Psoas muscle (tissue), 8 donors: Measurements from ENCODE around the gene MAGI2. TPM values are rescaled to one million over a fixed set of nuclear protein-coding genes. Genes with fewer than 3 reads are reported as not detected.

Experiments used
- ATAC-seq, 4 donors: fragments of 200-7000 bp; cut with Tn5 transposase; one replicate each; pipeline ENCODE4 v1.9.1; 2020; ENCODE audit warnings: moderate library complexity in 3 of 4, mild to moderate bottlenecking in 2 of 4
- DNase-seq, 2 donors: peaks; one replicate each; pipeline ENCODE4 v3.0.0-alpha.2; 2020
- H3K27ac ChIP-seq: fragments of 200-600 bp; one replicate; pipeline ENCODE4 v1.8.0; 2022
- H3K27me3 ChIP-seq, 3 donors: fragments of 200-600 bp in 1 of 3; one replicate each; pipeline versions ENCODE4 v1.6.1 to v1.8.0; 2013 to 2022; ENCODE audit warnings: low read length in 2 of 3, mild to moderate bottlenecking in 2 of 3, moderate library complexity in 1 of 3; ENCODE audit not compliant: insufficient read depth in 3 of 3
- H3K36me3 ChIP-seq, 2 donors: fragments of 200-600 bp in 1 of 2; one replicate each; pipeline versions ENCODE4 v1.6.1 to v1.8.0; 2013 to 2022; ENCODE audit warnings: low read depth in 1 of 2, mild to moderate bottlenecking in 1 of 2, moderate library complexity in 1 of 2; ENCODE audit not compliant: insufficient read depth in 1 of 2
- H3K4me1 ChIP-seq: fragments of 200-600 bp; one replicate; pipeline ENCODE4 v1.8.0; 2022
- H3K4me3 ChIP-seq: fragments of 200-600 bp; one replicate; pipeline ENCODE4 v1.8.0; 2022; ENCODE audit warnings: mild to moderate bottlenecking
- H3K9me3 ChIP-seq: fragments of 200-600 bp; one replicate; pipeline ENCODE4 v1.8.0; 2022
- WGBS, 3 donors: extraction: QIAGEN DNeasy Blood & Tissue Kit; methylation state at CpG; one replicate each; pipeline versions ENCODE4 v1.1.6 to v1.1.7; 2013; 5-methylcytosine and 5-hydroxymethylcytosine counted together
- intact Hi-C, 2 donors: fragments of 100-400 bp; cut with DNase I; formaldehyde crosslinking; loops; one replicate each; pipeline versions ENCODE4 v1.11.0 to v1.14.2; 2022
- polyA plus RNA-seq, 3 donors: library from polyadenylated mRNA; stranded (reverse); fragments of 200-250 nt; gene quantifications; one replicate each; pipeline ENCODE4 v1.2.3, GENCODE V29; 2013
- total RNA-seq, 4 donors: library from RNA; stranded (reverse); fragmentation: NEBNext Ultra II Directional in 2 of 4; extraction: Animal tissue kit (Norgen Biotek cat#: 25700) in 2 of 4; gene quantifications; one replicate each; pipeline versions ENCODE4 v1.2.1 to v1.2.4, GENCODE V29; 2021 to 2023
- TF ChIP-seq, protein P1 (sequence below): fragments of 200-600 bp; IDR thresholded peaks from one replicate; pipeline ENCODE4 v1.8.0; 2022; ENCODE audit warnings: antibody characterized with exemption
- donor health status: healthy with polysubstance abuse.
- donor health status: DM: no; HTN: no; CAD: no; lungs with moderate emphysema.
- donor health status: Bipolar disorder and iron deficiency.
- donor health status: healthy.
- donor health status: DM: yes; HTN: yes; CAD: no.
- donor health status: DM: no; HTN: no; CAD: no.
- donor health status: DM: no; HTN: no; CAD: no.
- donor health status: DM: yes; HTN: yes; CAD: no.

MAGI2 gene
- total and polyA plus RNA-seq, 7 donors: 0.46 to 2.5 (median 1.4) TPM

DNA sequence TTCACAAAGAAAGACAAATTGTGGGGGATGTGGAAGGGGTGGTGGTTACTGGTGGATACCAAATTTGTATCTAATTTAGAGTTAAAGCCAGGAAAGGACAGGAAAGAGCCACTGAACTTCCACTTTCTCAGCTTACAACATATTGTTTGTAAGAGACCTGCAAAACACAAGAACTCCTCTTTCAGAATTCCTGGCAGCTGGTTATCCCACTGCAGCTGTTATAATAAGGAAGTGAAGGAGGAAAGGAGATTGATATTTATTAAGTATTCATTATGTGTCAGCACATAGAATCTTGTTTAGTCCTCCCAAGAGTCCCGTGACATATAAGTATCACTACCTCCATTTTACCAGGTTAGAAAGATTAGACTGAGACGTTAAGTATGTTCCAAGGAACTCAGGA, 1173.2 kb downstream of the MAGI2 start:
- TF ChIP-seq, protein P1, sequence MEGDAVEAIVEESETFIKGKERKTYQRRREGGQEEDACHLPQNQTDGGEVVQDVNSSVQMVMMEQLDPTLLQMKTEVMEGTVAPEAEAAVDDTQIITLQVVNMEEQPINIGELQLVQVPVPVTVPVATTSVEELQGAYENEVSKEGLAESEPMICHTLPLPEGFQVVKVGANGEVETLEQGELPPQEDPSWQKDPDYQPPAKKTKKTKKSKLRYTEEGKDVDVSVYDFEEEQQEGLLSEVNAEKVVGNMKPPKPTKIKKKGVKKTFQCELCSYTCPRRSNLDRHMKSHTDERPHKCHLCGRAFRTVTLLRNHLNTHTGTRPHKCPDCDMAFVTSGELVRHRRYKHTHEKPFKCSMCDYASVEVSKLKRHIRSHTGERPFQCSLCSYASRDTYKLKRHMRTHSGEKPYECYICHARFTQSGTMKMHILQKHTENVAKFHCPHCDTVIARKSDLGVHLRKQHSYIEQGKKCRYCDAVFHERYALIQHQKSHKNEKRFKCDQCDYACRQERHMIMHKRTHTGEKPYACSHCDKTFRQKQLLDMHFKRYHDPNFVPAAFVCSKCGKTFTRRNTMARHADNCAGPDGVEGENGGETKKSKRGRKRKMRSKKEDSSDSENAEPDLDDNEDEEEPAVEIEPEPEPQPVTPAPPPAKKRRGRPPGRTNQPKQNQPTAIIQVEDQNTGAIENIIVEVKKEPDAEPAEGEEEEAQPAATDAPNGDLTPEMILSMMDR: no peak
- no peaks in the 10 kb centered on the region for H3K36me3 ChIP-seq
- no peaks in the 10 kb centered on the region for H3K4me1 ChIP-seq
- intact Hi-C loops: no loop called here
- WGBS, 3 donors: 68 to 75% (median 69%) methylated on average over 2 of the region's 2 CpGs
- ATAC-seq: no peak
- H3K27me3 ChIP-seq: no peaks in the 10 kb centered on the region
- no peak overlapping the region for H3K4me3 ChIP-seq
- no peaks in the 10 kb centered on the region for H3K9me3 ChIP-seq
- no peak overlapping the region for H3K27ac ChIP-seq
- DNase-seq: no peak

DNA sequence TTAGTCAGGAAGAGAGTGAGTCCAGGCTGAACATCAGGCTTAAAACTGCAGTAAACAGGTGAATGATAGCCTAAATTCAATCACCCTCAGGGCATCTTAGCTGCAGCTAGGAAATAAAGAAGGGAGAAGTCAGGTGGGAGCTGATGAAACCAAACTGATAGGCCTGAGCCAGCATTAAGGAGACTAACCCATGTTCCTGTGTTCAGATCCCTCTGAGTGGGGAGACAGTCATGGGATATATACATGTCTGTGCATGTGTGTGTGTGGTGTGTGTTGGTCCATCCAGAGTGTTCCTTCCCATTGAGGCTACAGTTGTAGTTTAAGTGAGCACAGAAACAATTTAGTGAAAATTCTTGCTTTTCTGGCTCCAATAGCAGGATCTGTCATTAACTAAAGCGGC, 1174.0 kb downstream of the MAGI2 start:
- DNase-seq (no peak), ATAC-seq (no peak)
- 97 to 100% (median 100%) methylated on average over 1 of the region's 1 CpG for WGBS, 3 donors
- no peaks in the 10 kb centered on the region for H3K9me3 ChIP-seq
- no peak overlapping the region for H3K27ac ChIP-seq
- H3K4me1 ChIP-seq: no peaks in the 10 kb centered on the region
- TF ChIP-seq, protein P1: no peak
- no peak overlapping the region for H3K4me3 ChIP-seq
- H3K27me3 ChIP-seq: no peaks in the 10 kb centered on the region
- intact Hi-C loops: no loop called here
- no peaks in the 10 kb centered on the region for H3K36me3 ChIP-seq

DNA sequence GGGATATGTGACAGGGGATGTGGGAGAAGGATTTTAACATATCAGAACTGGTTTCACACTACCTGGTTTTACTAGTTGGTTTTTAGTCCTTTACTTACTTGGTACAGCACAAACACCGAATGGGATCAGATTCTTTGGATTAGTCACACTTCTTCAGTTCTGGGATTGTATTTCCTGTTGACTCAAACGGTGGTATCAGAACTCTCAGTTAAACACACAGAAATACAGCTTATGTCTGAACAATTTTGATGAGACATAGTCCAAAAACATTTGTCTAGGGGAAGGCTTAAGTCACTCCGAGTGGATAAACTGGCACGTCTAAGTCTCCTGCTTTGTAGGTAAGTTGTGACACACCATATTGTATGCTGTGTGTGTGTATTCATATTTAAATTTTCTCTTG, 1174.4 kb downstream of the MAGI2 start:
- no peak overlapping the region for H3K27ac ChIP-seq
- ATAC-seq (no peak), DNase-seq (no peak)
- intact Hi-C loops: no loop called here
- H3K27me3 ChIP-seq: no peaks in the 10 kb centered on the region
- H3K36me3 ChIP-seq: no peaks in the 10 kb centered on the region
- TF ChIP-seq, protein P1: no peak
- H3K4me1 ChIP-seq: no peaks in the 10 kb centered on the region
- WGBS, 3 donors: 42 to 46% (median 45%) methylated on average over 4 of the region's 4 CpGs
- H3K4me3 ChIP-seq: no peak overlapping the region
- H3K9me3 ChIP-seq: no peaks in the 10 kb centered on the region

DNA sequence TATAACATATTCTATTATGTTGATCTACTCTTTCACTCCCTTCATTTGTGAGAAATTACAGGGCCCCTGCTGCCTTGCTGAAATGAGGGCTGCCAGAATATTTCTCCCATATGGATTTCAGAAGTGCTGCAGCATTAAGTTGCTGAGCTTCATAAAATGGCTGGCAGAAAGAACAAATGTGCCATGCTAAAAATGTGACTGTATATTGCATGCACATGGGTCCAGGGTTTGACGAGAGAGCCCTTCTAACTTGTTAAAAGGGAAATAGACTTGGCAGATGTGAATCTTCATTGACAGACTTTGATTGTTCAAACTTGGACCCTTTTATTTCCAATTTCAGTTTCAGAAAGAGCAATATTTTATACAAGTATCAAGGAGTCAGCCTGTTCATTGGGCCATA, 1186.3 kb downstream of the MAGI2 start:
- H3K9me3 ChIP-seq: no peaks in the 10 kb centered on the region
- no peaks in the 10 kb centered on the region for H3K27me3 ChIP-seq
- DNase-seq (no peak), ATAC-seq (no peak)
- 68 to 71% (median 68%) methylated on average over 1 of the region's 1 CpG for WGBS, 3 donors
- intact Hi-C loops: no loop called here
- TF ChIP-seq, protein P1: no peak
- no peak overlapping the region for H3K27ac ChIP-seq
- no peaks in the 10 kb centered on the region for H3K36me3 ChIP-seq
- H3K4me3 ChIP-seq: no peak overlapping the region
- H3K4me1 ChIP-seq: no peaks in the 10 kb centered on the region

DNA sequence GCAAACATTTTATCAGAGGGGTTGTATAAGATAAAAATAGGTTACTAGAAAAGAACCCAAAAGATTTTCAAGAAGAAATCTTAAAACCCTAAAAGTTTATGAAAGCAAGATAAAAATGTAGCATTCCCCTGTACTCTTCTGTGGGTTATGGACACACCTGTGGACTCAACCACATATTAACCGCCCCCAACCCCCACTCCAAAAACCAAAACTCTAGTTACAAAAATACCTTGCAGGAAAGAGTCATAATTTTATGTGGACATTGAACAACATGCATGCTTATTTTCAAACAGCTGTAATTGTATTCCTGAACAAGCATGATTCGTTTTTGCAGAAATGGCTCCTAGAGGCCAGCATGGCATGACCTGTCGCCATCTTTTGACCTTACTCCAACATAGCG, 1188.0 kb downstream of the MAGI2 start:
- TF ChIP-seq, protein P1: no peak
- ATAC-seq: no peak
- WGBS, 3 donors: 73 to 80% (median 78%) methylated on average over 4 of the region's 4 CpGs

More for the DNA sequence above, 1188.0 kb downstream of the MAGI2 start:
- Histone ChIP-seq H3K36me3 (no peaks in the 10 kb centered on the region), H3K4me1 (no peaks in the 10 kb centered on the region), H3K27ac (no peak overlapping the region), H3K9me3 (no peaks in the 10 kb centered on the region), H3K4me3 (no peak overlapping the region), H3K27me3 (no peaks in the 10 kb centered on the region)
- intact Hi-C loops: no loop called here
- DNase-seq: no peak
